ENCODE results near the gene FXYD2.

Gene FXYD2

GRCh38 chr11:117838901-117839300 lies 14.4 kb upstream of the FXYD2 start:
- TF ChIP-seq ZFX (IDR thresholded peaks at IDR 0.05), result no peak
- TF ChIP-seq, protein P1, sequence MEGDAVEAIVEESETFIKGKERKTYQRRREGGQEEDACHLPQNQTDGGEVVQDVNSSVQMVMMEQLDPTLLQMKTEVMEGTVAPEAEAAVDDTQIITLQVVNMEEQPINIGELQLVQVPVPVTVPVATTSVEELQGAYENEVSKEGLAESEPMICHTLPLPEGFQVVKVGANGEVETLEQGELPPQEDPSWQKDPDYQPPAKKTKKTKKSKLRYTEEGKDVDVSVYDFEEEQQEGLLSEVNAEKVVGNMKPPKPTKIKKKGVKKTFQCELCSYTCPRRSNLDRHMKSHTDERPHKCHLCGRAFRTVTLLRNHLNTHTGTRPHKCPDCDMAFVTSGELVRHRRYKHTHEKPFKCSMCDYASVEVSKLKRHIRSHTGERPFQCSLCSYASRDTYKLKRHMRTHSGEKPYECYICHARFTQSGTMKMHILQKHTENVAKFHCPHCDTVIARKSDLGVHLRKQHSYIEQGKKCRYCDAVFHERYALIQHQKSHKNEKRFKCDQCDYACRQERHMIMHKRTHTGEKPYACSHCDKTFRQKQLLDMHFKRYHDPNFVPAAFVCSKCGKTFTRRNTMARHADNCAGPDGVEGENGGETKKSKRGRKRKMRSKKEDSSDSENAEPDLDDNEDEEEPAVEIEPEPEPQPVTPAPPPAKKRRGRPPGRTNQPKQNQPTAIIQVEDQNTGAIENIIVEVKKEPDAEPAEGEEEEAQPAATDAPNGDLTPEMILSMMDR (conservative IDR thresholded peaks at IDR 0.05), result no peak
- no peak overlapping the region for H3K27ac ChIP-seq

DNA sequence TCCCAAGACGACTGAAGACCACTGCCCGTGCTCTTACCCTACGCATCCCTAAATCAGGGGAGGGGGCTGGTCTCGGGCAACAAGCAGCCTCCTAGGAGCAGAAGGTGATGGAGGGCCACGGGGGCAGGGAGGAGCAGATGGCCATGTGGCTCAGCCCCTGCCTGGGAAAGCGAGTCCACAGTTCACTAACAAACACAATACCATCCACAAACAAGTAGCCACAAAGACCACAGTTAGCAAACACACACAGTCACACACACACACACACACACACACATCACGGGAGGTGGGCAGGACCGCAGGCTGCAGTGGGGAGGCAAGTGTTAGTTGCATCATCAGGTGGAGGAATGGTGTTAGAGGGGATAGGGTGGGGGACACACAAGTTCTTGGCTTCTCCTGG lies 13.2 kb upstream of the FXYD2 start:
- no peak for TF ChIP-seq ZFX (IDR thresholded peaks at IDR 0.05)
- H3K27ac ChIP-seq, result no peak overlapping the region

GRCh38 chr11:117837070-117837776 lies 12.7 kb upstream of the FXYD2 start:
- no peak overlapping the region for H3K27ac ChIP-seq
- TF ChIP-seq ZFX (IDR thresholded peaks at IDR 0.05), result no peak
- TF ChIP-seq, protein P1 (conservative IDR thresholded peaks at IDR 0.05), result no peak

- no peak overlapping the region for H3K27ac ChIP-seq
- no peak for TF ChIP-seq ZFX (IDR thresholded peaks at IDR 0.05)
- TF ChIP-seq, protein P1 (conservative IDR thresholded peaks at IDR 0.05), result no peak
These were observed 11.8 kb upstream of the FXYD2 start for GRCh38 chr11:117836077-117836960.

- no peak for TF ChIP-seq ZFX (IDR thresholded peaks at IDR 0.05)
- TF ChIP-seq, protein P1 (conservative IDR thresholded peaks at IDR 0.05), result no peak
These were observed 11.0 kb upstream of the FXYD2 start for GRCh38 chr11:117835576-117835975.

GRCh38 chr11:117834838-117835443 lies 10.4 kb upstream of the FXYD2 start:
- H3K27ac ChIP-seq, result no peak overlapping the region
- no peak for TF ChIP-seq ZFX (IDR thresholded peaks at IDR 0.05)
- TF ChIP-seq, protein P1 (conservative IDR thresholded peaks at IDR 0.05), result no peak

More at GRCh38 chr11:117835576-117835975, 11.0 kb upstream of the FXYD2 start:
- H3K27ac ChIP-seq, result no peak overlapping the region

GRCh38 chr11:117834068-117834810 lies 9.7 kb upstream of the FXYD2 start:
- TF ChIP-seq, protein P1 (conservative IDR thresholded peaks at IDR 0.05), result no peak
- TF ChIP-seq ZFX (IDR thresholded peaks at IDR 0.05), result no peak
- no peak overlapping the region for H3K27ac ChIP-seq
